Measurements from ENCODE around the gene CCDC81.
"Not testable (repeated sequence)": the region's sequence is repeated elsewhere in the genome, so short reads cannot be mapped to it uniquely, and the experiment has no call there.

Gene CCDC81

DNA sequence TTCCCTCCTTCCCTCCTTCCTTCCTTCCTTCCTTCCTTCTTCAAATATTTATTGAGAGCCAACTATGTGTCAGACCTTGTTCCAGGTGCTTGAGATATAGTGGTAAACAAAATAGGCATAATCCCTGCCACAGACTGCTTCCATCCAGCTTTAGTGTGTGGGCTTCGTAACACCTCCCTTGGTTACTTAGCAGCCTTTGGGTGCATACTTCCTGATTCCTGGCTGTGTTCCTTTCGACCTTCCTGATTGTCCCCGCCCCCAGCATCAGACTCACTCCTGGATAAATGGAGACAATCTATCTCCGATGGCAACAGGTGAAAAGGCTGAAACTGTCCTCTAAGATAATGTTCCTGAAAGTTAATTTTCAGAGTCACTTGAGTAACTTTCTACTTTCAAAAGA, 13.5 kb downstream of the CCDC81 start:
- no peak for DNase-seq (ENCODE audit: low read depth)

DNA sequence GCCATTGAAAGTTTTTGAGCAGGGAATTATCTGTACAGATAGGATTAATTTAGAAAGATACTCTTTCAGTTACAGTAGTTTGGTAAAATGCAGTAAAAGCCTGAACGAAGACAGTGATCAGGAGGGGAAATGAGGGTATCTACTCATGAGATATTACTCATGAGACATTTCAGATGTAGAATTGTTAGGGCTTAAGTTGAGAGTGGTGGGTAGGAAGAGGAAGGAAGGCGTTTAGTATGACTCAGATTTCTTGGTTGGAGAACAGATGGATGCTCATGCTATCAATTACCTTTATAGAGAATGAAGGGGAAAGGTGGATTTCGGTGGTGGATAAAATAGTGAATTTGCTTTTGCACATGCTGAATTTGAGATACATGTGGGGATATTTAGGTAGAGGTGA, 15.8 kb downstream of the CCDC81 start:
- no peak for DNase-seq (ENCODE audit: low read depth)

DNA sequence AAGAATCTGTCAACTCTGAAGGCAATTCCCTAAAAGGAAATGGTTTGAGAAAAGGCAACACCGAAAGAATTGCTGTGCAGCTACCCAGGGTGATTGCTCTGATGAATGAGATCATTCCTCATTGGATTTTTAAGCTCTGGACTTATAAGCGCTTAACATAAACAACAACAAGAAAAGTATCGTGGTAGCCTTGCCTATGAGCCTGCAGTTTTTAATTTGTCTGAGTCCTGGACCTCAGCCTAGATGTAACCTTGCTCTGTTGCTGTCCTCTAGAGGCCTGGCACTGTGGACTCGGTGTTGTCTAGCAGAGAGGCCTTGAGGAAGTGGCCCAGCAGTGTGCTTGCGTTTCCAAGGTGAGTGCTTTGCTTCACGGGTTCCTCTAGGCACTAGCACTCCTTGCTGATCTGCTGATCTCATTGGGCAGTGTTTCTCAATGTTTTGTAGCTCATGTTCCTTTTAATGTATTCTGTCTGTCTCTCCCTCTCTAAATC, 20.4 kb downstream of the CCDC81 start:
- no peak for DNase-seq (ENCODE audit: low read depth)

DNA sequence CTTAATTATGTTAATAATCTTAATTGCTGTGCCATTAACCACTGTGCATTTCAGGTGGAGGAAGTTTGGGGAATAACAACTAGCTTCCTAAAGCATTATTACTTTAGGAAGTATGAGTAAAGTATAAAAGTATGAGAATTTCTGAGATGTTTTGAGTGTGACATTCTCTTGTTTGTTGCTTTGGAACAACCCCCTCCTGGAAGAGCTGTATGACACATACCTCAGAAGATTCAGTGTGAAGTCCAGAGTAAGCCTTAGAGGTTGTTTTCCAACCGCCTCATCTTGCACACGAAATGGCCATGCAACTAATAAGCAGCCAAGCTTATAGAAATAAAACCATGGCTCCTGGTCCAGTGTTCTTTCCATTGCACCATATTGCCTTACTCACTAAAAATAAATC, 21.7 kb downstream of the CCDC81 start:
- DNase-seq (ENCODE audit: low read depth): no peak

DNA sequence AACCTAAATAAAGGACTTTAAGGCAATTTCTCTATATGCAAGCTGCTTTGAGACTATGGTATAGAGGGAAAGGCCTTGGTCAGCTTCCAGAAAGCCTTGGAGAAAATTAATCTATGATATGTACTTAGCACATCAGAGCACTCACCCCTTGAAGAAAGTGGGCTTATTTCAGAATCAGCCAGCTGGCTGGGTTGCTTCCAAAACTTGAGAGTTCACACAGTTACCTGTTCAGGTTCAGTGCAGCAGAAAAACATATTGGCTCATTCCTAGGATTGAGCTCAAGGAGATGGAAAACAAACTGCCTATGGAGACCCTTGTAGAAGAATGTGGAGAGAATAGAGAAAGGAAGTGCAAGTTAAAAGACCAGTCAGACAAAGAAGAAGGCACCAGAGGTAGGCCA, 22.7 kb downstream of the CCDC81 start:
- DNase-seq (ENCODE audit: low read depth): no peak

DNA sequence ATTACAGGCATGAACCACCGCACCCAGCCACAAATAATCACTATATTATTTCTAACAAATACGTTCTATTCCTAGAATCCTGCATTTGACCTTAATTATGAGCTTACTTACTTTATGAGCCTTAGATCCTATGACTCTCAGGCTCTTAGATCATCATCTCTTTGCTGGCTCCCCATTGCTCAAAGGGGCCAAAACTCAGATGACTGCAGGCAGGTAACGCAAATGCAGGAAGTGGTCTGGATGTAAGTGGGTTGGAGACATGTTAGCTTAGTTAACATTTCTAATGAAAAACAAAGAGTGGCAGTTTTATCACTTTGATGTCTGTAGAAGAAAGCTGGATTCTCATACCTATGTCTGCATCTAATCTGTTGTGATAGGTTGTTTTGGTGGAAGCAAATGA, 23.4 kb downstream of the CCDC81 start:
- no peak for DNase-seq (ENCODE audit: low read depth)

DNA sequence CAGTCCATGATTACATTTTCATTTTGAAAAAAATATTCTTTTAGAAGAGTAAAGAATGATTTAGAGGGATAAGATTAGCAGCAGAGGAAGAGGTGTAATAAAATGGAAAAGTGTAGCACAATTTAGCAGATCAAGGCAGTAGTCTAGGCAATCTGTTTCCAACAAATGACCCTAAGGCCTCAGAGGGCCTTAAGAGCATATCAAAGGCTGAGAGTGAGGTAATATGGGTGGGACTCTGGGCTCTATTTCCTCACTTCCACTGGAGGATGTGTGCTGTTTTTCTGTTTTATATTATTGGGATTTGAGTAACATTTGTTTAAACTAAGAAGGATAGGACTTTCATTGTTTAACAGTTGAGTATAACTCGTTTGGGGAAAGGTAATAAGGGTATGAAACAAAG, 28.8 kb downstream of the CCDC81 start:
- DNase-seq (ENCODE audit: low read depth): no peak

DNA sequence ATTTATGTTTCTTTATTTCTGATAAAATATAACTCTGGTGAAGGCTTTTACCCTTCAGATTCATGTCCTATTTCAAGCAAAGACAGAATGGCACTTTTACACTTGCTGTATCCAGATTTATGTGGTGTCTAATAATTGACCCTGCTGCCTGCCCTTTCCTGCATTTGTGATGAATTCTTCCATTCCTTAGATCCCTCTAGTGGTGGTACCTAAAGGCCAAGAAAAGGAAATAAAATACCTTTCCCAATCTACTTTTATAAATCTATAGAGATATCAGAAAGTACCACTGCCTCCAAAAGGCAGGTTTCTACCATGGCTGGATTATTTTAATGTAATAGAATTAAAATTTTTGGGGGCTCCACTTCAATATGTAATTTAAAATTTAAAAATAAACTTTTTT, 34.2 kb downstream of the CCDC81 start:
- DNase-seq (ENCODE audit: low read depth): no peak

DNA sequence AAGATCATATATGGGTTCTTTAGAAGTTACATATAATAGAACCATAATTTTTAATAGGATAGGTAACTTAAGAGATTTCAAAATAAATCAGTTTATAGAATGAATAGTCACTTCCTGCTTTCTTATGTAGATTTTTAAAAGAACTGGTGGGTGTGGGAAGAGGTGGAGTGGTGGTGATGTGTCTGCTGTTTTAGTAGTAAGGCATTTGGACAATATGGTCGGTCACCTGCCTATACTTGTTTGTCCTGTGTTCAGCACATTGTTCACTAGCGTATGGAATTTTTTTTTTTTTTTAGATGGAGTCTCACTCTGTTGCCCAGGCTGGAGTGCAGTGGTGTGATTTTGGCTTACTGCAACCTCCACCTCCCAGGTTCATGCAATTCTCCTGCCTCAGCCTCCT, 39.3 kb downstream of the CCDC81 start:
- DNase-seq (ENCODE audit: low read depth): no peak

DNA sequence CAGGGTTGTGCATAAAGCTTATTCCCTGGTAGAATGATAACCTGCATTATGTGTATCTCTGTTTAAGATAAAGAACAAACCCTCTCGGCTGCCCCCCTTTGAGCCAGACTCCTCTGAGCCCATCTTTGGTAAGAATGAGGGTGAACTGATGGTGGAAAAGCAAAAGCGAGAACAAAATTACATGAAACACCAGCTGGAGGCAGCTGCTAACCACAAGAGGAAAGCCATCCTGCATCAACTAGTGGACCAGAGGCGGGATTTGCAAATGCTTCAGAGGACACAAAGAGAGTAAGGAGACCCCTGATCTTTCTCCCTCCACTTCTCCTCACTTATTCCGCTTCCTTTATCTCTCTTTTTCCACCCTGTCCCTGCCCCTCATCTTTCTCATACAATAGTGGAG, 40.3 kb downstream of the CCDC81 start:
- DNase-seq (ENCODE audit: low read depth): no peak

DNA sequence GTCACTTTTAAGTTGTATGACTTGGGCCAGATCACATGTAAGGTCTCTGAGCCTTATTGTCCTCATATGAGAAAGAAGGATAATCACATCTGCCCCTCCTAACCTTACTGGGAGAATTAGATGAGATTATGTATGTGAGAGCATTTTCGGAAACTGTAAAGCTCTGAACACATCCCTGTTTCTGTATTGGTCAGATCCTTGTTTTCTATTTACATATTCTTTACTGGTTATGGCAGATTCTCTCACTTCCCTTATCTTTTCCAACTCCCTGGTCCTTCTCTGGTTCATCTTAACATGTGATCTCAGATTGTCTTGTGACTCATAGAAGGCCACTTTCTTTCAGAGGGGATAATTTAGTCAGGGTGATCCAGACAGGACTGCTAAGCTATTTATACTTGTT, 41.8 kb downstream of the CCDC81 start:
- DNase-seq (ENCODE audit: low read depth): no peak

DNA sequence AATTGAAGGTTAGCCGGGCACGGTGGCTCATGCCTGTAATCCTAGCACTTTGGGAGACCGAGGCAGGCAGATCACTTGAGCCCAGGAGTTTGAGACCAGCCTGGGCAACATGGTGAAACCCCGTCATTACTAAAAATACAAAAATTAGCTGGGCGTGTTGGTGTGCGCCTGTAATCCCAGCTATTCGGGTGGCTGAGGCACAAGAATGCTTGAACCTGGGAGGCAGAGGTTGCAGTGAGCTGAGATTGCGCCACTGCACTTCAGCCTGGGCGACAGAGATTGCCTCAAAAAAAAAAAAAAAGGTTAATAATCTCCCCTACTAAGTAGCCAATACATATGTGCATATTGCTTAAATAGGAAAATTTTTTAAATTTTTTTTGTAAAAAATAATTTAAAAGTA, 42.3 kb downstream of the CCDC81 start:
- DNase-seq (ENCODE audit: low read depth): not testable (repeated sequence)

DNA sequence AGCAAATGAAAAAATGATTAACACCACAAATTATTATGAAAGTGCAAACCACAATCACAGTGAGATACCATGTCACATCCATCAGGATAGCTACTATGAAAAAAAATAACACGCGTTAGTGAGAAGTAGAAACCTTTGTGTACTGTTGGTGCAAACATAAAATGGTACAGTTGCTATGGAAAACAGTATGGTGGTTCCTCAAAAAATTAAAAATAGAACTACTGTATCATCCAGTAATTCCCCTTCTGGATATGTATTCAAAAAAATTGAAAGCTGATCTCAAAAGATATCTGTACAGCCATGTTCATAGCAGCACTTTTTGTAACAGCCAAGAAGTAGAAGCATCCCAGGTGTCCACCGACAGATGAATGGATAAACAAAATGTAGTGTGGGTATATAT, 43.4 kb downstream of the CCDC81 start:
- no peak for DNase-seq (ENCODE audit: low read depth)

DNA sequence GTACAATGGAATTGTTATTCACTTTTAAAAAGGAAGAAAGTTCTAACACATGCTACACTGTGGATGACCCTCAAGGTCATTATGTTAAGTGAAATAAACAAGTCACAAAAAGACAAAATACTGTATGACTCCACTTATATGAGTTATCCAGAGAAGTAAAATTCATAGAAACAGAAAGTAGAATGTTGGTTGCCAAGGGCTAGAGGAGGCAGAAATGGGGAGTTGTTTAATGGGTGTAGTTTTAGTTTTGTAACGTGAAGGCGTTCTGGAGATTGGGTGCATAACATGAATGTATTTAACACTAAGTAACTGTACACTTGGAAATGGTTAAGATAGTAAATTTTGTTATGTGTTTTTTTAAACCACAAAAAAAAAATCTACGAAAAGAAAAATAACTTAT, 43.8 kb downstream of the CCDC81 start:
- no peak for DNase-seq (ENCODE audit: low read depth)

DNA sequence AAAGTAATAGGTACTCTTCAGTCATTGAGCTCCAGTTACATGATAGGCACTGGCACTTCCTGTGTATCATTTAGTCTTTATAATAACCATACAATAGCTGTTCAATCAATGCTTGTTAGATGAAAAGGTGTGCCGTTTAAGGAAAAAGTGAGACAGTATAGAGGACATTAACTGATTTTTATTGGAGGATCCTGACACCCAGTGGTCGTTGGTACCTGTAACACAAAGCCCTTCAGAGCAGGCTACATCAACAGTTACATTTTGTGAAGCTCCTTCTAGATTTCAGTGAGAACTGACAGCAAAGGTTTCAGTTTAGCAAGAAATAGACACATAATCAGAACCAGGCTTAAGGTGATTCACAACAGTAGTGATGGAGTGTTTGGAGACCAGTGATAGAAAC, 44.2 kb downstream of the CCDC81 start:
- no peak for DNase-seq (ENCODE audit: low read depth)

DNA sequence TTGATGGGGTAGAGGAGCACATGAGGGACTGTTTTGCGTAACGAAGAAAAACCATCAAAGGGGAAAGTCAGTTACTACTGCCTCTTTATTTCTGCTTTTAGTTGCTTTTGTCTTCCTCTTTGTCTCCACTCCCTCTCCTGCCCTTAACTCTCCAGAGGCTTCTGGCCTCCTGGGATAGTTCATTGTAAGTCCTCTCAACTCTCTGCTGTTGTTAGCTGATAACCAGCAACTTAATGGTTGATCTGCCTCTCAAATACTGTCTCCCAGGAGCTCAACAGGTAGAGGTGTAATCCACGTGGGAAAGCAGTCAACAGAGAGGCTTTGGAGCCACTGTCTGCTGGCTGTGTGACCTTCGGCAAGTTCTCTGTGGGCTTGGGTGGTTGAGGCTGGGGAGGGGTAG, 47.3 kb downstream of the CCDC81 start:
- no peak for DNase-seq (ENCODE audit: low read depth)

DNA sequence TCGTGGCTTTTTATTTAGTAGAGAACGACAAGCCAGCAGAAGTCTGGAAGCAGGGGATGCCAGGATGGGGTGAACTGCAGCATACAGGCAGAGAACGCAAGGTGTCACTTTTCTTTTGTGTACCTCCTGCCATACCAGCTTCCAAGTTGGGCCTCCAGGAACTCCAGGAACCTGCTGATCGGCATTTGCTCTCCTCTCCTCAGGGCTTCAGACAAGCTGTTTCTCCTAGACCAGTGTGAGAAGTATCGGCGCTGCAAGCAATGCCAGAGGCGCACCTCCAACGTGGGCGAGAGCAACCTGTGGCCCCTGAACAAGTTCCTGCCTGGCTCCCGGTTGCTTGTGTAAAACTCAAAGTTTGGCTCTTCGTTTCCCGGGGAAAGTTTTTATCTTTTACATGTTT, 47.7 kb downstream of the CCDC81 start:
- no peak for DNase-seq (ENCODE audit: low read depth)

DNA sequence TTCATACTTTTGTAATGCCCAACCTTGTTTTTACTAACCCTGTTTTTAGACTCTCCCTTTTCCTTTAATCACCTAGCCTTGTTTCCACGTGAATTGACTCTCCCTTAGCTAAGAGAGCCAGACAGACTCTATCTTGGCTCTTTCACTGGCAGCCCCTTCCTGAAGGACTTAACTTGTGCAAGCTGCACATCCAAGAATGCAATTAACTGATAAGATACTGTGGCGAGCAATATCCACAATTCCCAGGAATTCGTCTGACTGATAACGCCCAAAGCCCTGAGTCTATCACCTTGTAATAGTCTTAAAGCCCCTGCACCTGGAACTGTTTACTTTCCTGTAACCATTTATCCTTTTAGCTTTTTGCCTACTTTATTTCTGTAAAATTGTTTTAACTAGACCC, 48.8 kb downstream of the CCDC81 start:
- not testable (repeated sequence) for DNase-seq (ENCODE audit: low read depth)

DNA sequence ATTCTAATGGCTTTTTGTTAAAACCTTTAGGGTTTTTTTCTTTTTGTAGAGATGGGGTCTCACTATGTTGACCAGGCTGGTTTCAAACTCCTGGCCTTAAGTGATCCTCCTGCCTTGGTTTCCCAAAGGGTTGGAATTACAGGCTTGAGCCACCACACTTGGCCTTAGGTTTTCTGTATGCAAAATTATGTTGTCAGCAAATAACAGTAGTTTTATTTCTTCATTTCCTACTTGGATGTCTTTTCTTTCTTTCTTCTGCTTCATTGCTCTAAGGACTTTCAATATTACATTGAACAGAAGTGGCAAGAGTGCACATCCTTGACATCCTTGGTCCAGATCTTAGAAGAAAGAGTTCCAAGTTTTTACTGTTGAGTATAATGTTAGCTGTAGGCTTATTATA, 52.8 kb downstream of the CCDC81 start:
- no peak for DNase-seq (ENCODE audit: low read depth)

DNA sequence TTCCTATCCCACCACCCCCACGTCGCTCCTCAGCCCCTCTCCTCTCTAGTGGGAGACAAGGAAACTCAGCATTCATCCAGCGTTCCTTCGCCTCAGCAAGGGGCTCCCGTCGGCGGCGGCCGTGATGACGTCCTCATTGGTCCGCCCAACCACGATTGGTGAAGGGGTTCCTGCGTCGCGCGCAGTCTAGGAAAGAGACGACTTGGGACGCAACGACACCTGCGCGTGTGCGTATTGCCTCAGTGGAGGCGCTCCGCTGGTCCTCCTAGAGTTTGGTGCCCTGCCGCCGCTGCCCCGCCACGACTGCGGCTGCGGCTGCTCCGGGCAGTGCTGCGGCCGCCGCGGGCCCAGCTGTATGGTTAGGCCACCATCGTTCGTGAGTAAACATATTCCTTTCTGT, 56.6 kb downstream of the CCDC81 start:
- no peak for DNase-seq (ENCODE audit: low read depth)

DNA sequence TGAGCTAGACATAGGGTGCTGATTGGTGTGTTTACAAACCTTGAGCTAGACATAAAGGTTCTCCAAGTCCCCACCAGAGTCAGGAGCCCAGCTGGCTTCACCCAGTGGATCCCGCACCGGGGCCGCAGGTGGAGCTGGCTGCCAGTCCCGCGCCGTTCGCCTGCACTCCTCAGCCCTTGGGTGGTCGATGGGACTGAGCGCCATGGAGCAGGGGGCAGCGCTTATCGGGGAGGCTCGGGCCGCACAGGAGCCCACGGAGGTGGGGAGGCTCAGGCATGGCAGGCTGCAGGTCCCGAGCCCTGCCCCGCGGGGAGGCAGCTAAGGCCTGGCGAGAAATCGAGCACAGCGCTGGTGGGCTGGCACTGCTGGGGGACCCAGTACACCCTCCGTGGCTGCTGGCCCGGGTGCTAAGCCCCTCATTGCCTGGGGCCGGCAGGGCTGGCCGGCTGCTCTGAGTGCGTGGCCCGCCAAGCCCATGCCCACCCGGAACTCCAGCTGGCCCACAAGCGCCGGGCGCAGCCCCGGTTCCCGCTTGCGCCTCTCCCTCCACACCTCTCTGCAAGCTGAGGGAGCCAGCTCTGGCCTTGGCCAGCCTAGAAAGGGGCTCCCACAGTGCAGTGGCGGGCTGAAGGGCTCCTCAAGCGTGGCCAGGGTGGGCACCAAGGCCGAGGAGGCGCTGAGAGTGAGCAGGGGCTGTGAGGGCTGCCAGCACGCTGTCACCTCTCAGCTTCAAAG, 58.8 kb downstream of the CCDC81 start:
- DNase-seq (ENCODE audit: low read depth): not testable (repeated sequence)

DNA sequence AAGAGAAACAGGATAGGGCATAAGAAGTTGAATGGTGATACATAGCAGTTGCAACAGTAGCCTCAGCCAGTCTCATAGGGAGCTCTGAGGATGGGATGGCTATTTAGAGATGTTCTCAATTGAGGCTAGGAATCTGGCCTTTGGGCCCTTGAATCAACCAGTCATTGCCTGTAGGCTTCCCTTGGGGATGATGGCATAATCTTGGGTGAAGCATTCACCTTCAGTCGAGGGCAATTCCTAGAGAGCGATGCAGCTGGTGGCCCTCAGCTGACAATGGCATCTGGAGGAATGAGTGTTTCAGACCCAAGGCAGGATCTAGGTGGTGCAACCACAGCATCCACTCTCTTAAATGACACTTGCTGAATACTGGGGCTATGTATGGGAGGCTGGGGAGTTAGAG, 61.0 kb downstream of the CCDC81 start:
- no peak for DNase-seq (ENCODE audit: low read depth)

DNA sequence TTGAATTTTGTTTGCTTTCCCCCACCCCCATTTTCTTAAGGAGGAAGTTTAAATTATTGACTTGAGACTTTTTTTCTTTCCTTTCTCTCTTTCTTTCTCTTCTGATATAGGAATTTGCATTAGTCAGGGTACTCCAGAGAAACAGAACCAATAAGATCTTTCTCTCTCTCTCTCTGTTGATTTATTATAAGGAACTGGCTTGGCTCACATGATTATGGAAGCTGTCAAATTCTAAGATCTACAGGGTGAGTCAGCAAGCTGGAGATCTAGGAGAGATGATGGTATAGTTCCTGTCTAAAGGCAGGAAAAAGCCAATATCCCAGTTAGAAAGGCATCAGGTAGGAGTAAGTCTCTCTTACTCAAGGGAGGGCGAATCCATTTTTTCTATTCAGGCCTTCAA, 64.0 kb downstream of the CCDC81 start:
- no peak for DNase-seq (ENCODE audit: low read depth)

DNA sequence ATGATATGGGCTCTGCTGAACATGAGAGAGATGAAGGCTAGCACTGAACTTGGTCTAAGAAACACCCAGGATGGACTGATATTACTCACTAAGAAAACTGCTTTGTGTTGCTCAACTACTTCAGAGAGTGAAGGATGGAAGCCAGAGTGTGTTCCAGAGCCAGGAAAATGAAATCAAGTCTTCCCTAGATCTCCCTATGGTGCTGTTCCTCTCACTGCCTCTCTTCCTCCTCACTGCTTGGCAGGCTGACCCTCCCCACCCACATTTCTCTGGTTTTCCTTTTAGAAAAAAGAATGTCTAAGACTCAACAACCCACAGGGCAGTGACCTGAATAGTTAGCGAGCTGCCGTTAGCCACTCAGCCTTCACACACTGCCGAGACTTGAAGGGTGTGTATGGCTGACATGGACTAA, 65.6 kb downstream of the CCDC81 start:
- DNase-seq (ENCODE audit: low read depth): no peak

DNA sequence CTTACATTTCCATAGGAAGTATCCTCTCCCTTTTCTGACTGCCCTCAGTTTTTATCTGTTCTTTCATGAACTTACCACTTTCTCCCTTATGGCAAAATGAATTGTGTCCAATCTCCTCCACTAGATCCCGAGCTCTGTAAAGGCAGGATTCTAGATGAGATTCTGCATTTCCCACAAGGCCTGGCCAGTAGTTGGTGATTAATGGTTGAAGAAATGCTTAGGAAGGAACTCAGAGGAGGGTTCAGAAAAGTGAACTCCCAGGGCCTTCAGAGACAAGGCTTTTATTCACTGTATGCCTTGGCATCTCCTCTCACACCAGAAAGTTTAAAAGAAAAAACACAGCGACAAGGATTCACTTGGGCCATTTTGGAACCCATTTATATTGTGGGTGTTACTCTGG, 66.2 kb downstream of the CCDC81 start:
- DNase-seq (ENCODE audit: low read depth): no peak
